Activated T-helper 1 cell treated with anti-CD3 and anti-CD28 coated beads, Interleukin-12 subunit alpha, Interleukin-12 subunit beta, Interleukin-2, Interleukin-4 antibody, amounts not matched to agents 30 ng/mL and 10 ng/mL and 1 ng/mL, durations not matched to agents 14 hours and 24 hours and 36 hours (primary cell): ENCODE measurements around the gene HACD2. TPM values are rescaled to one million over a fixed set of nuclear protein-coding genes. Genes with fewer than 3 reads are reported as not detected.

Source experiments
- total RNA-seq: library from RNA; stranded (reverse); gene quantifications from 2 replicates; pipeline ENCODE4 v1.2.3, GENCODE V29; 2022

The HACD2 gene
- total RNA-seq, 1 donor from 2014 or later, result 31.5 TPM

Other genes starting within 250 kb of the HACD2 start
- gene ADCY5, start 136.0 kb downstream of the HACD2 start, total RNA-seq, result not detected in 2 replicates